H1 (cell line): ENCODE data around the gene LRRC8D. TPM values are rescaled to one million over a fixed set of nuclear protein-coding genes. Genes with fewer than 3 reads are reported as not detected.
A peak's percentile ranks its signal among the peaks of the same experiment; 100 is the strongest.

Experiments
- CTCF ChIA-PET: fragments of 300-600 bp; sonication (Branson Sonifier 250); formaldehyde crosslinking; loops from one replicate; lab custom pipeline; 2021; ENCODE audit not compliant: partially characterized antibody; lab: Charles Lee
- POLR2A ChIA-PET: fragments of 300-600 bp; sonication (Branson Sonifier 250); formaldehyde crosslinking; loops from one replicate; lab custom pipeline; 2021; ENCODE audit warnings: inconsistent platforms; ENCODE audit not compliant: partially characterized antibody; lab: Charles Lee
- DNase-seq, 2 experiments: peaks; one replicate each; pipeline versions ENCODE4 v3.0.0 to v3.0.0-alpha.2; 2010 to 2022; ENCODE audit warnings: low spot score in 2 of 2, low read depth in 1 of 2, mixed read lengths in 1 of 2
- FAIRE-seq: peaks from 2 replicates; lab custom pipeline; 2011; peaks lifted over from hg19 to GRCh38; lab: Jason Lieb, UNC
- H2AFZ ChIP-seq: 2 replicates; pipeline ENCODE4 v1.8.1; 2012; ENCODE audit warnings: low read length, inconsistent platforms
- H2AK5ac ChIP-seq: 2 replicates; pipeline ENCODE4 v1.6.1; 2013; ENCODE audit warnings: low read depth, low read length
- H2BK120ac ChIP-seq: replicated peaks from 2 replicates; pipeline ENCODE3; 2013; ENCODE audit warnings: low read depth, low read length, inconsistent platforms
- H2BK12ac ChIP-seq: 2 replicates; pipeline ENCODE4 v1.6.1; 2013; ENCODE audit warnings: low read depth, low read length
- H2BK15ac ChIP-seq: 2 replicates; pipeline ENCODE4 v1.6.1; 2013; ENCODE audit warnings: low read length
- H2BK20ac ChIP-seq: 2 replicates; pipeline ENCODE4 v1.6.1; 2013; ENCODE audit warnings: low read length
- H2BK5ac ChIP-seq: 2 replicates; pipeline ENCODE4 v1.6.1; 2013; ENCODE audit warnings: low read depth, low read length
- H3K14ac ChIP-seq: 2 replicates; pipeline ENCODE4 v1.6.1; 2013; ENCODE audit warnings: inconsistent platforms; ENCODE audit not compliant: insufficient read length
- H3K18ac ChIP-seq: 2 replicates; pipeline ENCODE4 v1.6.1; 2013; ENCODE audit warnings: low read length; ENCODE audit errors: extremely low read depth
- H3K23ac ChIP-seq: 2 replicates; pipeline ENCODE4 v1.6.1; 2013; ENCODE audit warnings: inconsistent platforms; ENCODE audit not compliant: insufficient read length
- H3K23me2 ChIP-seq: 2 replicates; pipeline ENCODE4 v1.6.1; 2013; ENCODE audit warnings: low read depth, low read length
- H3K27ac ChIP-seq: 2 replicates; pipeline ENCODE4 v1.6.1; 2011; ENCODE audit warnings: low read depth, low read length, inconsistent platforms
- H3K27me3 ChIP-seq, 4 experiments: replicated peaks in 1 of 4; 1 replicate in 1 of 4; 2 replicates in 3 of 4; pipeline versions ENCODE4 v1.6.1 to v1.8.1; 2011 to 2013; ENCODE audit warnings: low read length in 3 of 4, mild to moderate bottlenecking in 3 of 4, inconsistent platforms in 2 of 4, mixed read lengths in 2 of 4, moderate library complexity in 1 of 4; ENCODE audit not compliant: control insufficient read depth in 3 of 4, insufficient read depth in 3 of 4; ENCODE audit errors: extremely low read depth in 1 of 4
- H3K36me3 ChIP-seq, 4 experiments: 2 replicates each; pipeline versions ENCODE4 v1.6.1 to v1.8.1; 2011 to 2013; ENCODE audit warnings: mild to moderate bottlenecking in 4 of 4, low read length in 3 of 4, moderate library complexity in 2 of 4, control low read depth in 1 of 4, inconsistent platforms in 1 of 4; ENCODE audit not compliant: insufficient read depth in 4 of 4, control insufficient read depth in 2 of 4
- H3K4ac ChIP-seq: replicated peaks from 2 replicates; pipeline ENCODE3; 2013; ENCODE audit warnings: low read length, low read depth, mixed read lengths, inconsistent platforms; ENCODE audit not compliant: insufficient read length
- H3K4me1 ChIP-seq, 4 experiments: replicated peaks in 1 of 4; 1 replicate in 1 of 4; 2 replicates in 3 of 4; pipeline versions ENCODE4 v1.6.1 to v1.8.1; 2011 to 2013; ENCODE audit warnings: low read length in 3 of 4, inconsistent platforms in 2 of 4, mixed read lengths in 1 of 4; ENCODE audit not compliant: insufficient read depth in 4 of 4, control insufficient read depth in 3 of 4
- H3K4me2 ChIP-seq, 2 experiments: 2 replicates each; pipeline versions ENCODE4 v1.6.1 to v1.8.1; 2011 to 2013; ENCODE audit warnings: low read depth in 2 of 2, low read length in 2 of 2, control low read depth in 1 of 2, inconsistent platforms in 1 of 2, mild to moderate bottlenecking in 1 of 2; ENCODE audit not compliant: insufficient read depth in 1 of 2
- H3K4me3 ChIP-seq, 4 experiments: fragments of 200-600, 300-600 bp in 1 of 4; sonication (generic), shearing (Covaris generic), sonication (Bioruptor Twin) in 1 of 4; 2 replicates each; pipeline versions ENCODE4 v1.5.1 to v1.8.1; 2011 to 2016; ENCODE audit warnings: low read length in 4 of 4, low read depth in 3 of 4, control low read depth in 2 of 4, inconsistent platforms in 2 of 4, mild to moderate bottlenecking in 2 of 4, mixed read lengths in 1 of 4, moderate library complexity in 1 of 4; ENCODE audit not compliant: insufficient read depth in 2 of 4; ENCODE audit errors: extremely low read depth in 1 of 4
- H3K56ac ChIP-seq: replicated peaks from 2 replicates; pipeline ENCODE3; 2013; ENCODE audit warnings: low read depth, mild to moderate bottlenecking, mixed read lengths, low read length, inconsistent platforms; ENCODE audit not compliant: insufficient read length
- H3K79me1 ChIP-seq: 2 replicates; pipeline ENCODE4 v1.6.1; 2013; ENCODE audit warnings: low read depth, low read length, control low read depth
- H3K79me2 ChIP-seq, 2 experiments: 2 replicates each; pipeline versions ENCODE4 v1.6.1 to v1.8.1; 2012 to 2013; ENCODE audit warnings: low read length in 2 of 2, mild to moderate bottlenecking in 2 of 2, inconsistent platforms in 1 of 2; ENCODE audit not compliant: insufficient read depth in 2 of 2, control insufficient read depth in 1 of 2
- H3K9ac ChIP-seq, 4 experiments: replicated peaks in 1 of 4; 1 replicate in 1 of 4; 2 replicates in 3 of 4; pipeline versions ENCODE4 v1.6.1 to v1.8.1; 2011 to 2013; ENCODE audit warnings: low read depth in 3 of 4, low read length in 3 of 4, control low read depth in 2 of 4, mild to moderate bottlenecking in 2 of 4, moderate library complexity in 2 of 4, inconsistent platforms in 1 of 4; ENCODE audit errors: extremely low read depth in 1 of 4
- H3K9me3 ChIP-seq, 2 experiments: 2 replicates each; pipeline versions ENCODE4 v1.6.1 to v1.8.1; 2012 to 2013; ENCODE audit warnings: mild to moderate bottlenecking in 2 of 2, moderate library complexity in 2 of 2, control low read depth in 1 of 2, inconsistent platforms in 1 of 2, low read depth in 1 of 2, low read length in 1 of 2, mixed read lengths in 1 of 2; ENCODE audit not compliant: insufficient read depth in 2 of 2
- H4K20me1 ChIP-seq, 2 experiments: replicated peaks in 1 of 2; 2 replicates each; pipeline versions ENCODE3 to v1.8.1; 2011 to 2013; ENCODE audit warnings: inconsistent platforms in 2 of 2, low read length in 2 of 2, mild to moderate bottlenecking in 1 of 2; ENCODE audit not compliant: insufficient read depth in 2 of 2, control insufficient read depth in 1 of 2
- H4K5ac ChIP-seq: 2 replicates; pipeline ENCODE4 v1.6.1; 2013; ENCODE audit warnings: low read length, low read depth, mixed read lengths, inconsistent platforms; ENCODE audit not compliant: insufficient read length
- H4K8ac ChIP-seq: 2 replicates; pipeline ENCODE4 v1.8.0; 2013; ENCODE audit warnings: mild to moderate bottlenecking, moderate library complexity, low read length, inconsistent platforms; ENCODE audit not compliant: insufficient read depth; ENCODE audit errors: extremely low read depth
- H4K91ac ChIP-seq: replicated peaks from 2 replicates; pipeline ENCODE3; 2013; ENCODE audit warnings: low read length, mixed read lengths, inconsistent platforms; ENCODE audit not compliant: insufficient read length
- CHD2 ChIP-seq: IDR thresholded peaks from 2 replicates; pipeline ENCODE4 v1.6.1; 2012; ENCODE audit warnings: low read length, improper control_type of control experiment
- FOSL1 ChIP-seq: IDR thresholded peaks from 2 replicates; pipeline ENCODE4 v1.6.1; 2011; ENCODE audit warnings: mild to moderate bottlenecking, low read depth, low read length, moderate library complexity; ENCODE audit not compliant: insufficient read depth
- JUND ChIP-seq: IDR thresholded peaks from 2 replicates; pipeline ENCODE4 v1.6.1; 2011; ENCODE audit warnings: mild to moderate bottlenecking, improper control_type of control experiment, low read length
- KDM4A ChIP-seq: IDR thresholded peaks from one replicate; pipeline ENCODE4 v1.7.1; 2012; ENCODE audit warnings: low read depth, mild to moderate bottlenecking, moderate library complexity, low read length, inconsistent platforms; ENCODE audit not compliant: severe bottlenecking
- MAFK ChIP-seq: IDR thresholded peaks from 2 replicates; pipeline ENCODE4 v1.6.1; 2012; ENCODE audit warnings: low read depth, mild to moderate bottlenecking, improper control_type of control experiment, low read length
- NANOG ChIP-seq: IDR thresholded peaks from 2 replicates; pipeline ENCODE4 v1.6.1; 2011; ENCODE audit warnings: low read length, low read depth, mild to moderate bottlenecking, inconsistent platforms; ENCODE audit not compliant: insufficient read depth, poor library complexity, severe bottlenecking
- RBBP5 ChIP-seq: IDR thresholded peaks from 2 replicates; pipeline ENCODE4 v1.7.1; 2012; ENCODE audit warnings: low read depth, mild to moderate bottlenecking, inconsistent platforms, low read length, moderate library complexity, borderline replicate concordance
- SIN3A ChIP-seq, 2 experiments: IDR thresholded peaks in 1 of 2; conservative IDR thresholded peaks in 1 of 2; 2 replicates each; pipeline ENCODE4 v1.6.1; 2011 to 2012; ENCODE audit warnings: low read length in 2 of 2, improper control_type of control experiment in 1 of 2, low read depth in 1 of 2, mild to moderate bottlenecking in 1 of 2
- SIRT6 ChIP-seq: IDR thresholded peaks from one replicate; pipeline ENCODE4 v1.7.1; 2012; ENCODE audit warnings: low read length, inconsistent platforms
- SP1 ChIP-seq: IDR thresholded peaks from 2 replicates; pipeline ENCODE4 v1.6.1; 2011; ENCODE audit warnings: low read depth, low read length
- YY1 ChIP-seq: IDR thresholded peaks from 2 replicates; pipeline ENCODE4 v1.6.1; 2011; ENCODE audit warnings: low read depth, mild to moderate bottlenecking, low read length
- WGBS, 2 experiments: shearing (Covaris generic) in 1 of 2; methylation state at CpG; one replicate each; pipeline versions ENCODE4 v1.1.6 to v1.1.7; 2013 to 2015; ENCODE audit warnings: low lambda C conversion rate in 2 of 2, mixed read lengths in 2 of 2, inconsistent platforms in 1 of 2, low coverage in 1 of 2, missing lambda C conversion rate in 1 of 2; ENCODE audit not compliant: insufficient replicate concordance in 2 of 2, insufficient coverage in 1 of 2, insufficient read length in 1 of 2; ENCODE audit errors: extremely low coverage in 1 of 2, missing lambda C conversion rate in 1 of 2; 5-methylcytosine and 5-hydroxymethylcytosine counted together
- polyA plus RNA-seq, 7 experiments: library from polyadenylated mRNA; depleted of rRNA in 3 of 7; stranded (reverse) in 5 of 7; unstranded in 2 of 7; fragments of >200 nt in 5 of 7; fragments of 200-250 nt in 2 of 7; gene quantifications; 1 replicate in 5 of 7; 2 replicates in 1 of 7; 4 replicates in 1 of 7; pipeline versions ENCODE4 v1.2.1 to v1.2.3, GENCODE V29; 2011 to 2013; ENCODE audit warnings: missing spikeins in 2 of 7, mixed read lengths in 2 of 7
- total RNA-seq: library from RNA; stranded (reverse); fragmentation: NEBNext Ultra II Directional; extraction: Animal tissue kit (Norgen Biotek cat#: 25700); gene quantifications from 2 replicates; pipeline ENCODE4 v1.2.1, GENCODE V29; 2021
- TF ChIP-seq, protein P1 (sequence below): IDR thresholded peaks from 2 replicates; pipeline ENCODE4 v1.6.1; 2012; ENCODE audit warnings: inconsistent platforms
- TF ChIP-seq, protein P2 (sequence below): IDR thresholded peaks from 2 replicates; pipeline ENCODE4 v1.6.1; 2011; ENCODE audit warnings: low read depth, mild to moderate bottlenecking, low read length; ENCODE audit not compliant: insufficient read depth

LRRC8D gene
- total and polyA plus RNA-seq, 2 of the 8 experiments (the other 6 are each of a cell fraction or from before 2014, with no cell fraction given) = 42.0 to 58.5 TPM

DNA sequence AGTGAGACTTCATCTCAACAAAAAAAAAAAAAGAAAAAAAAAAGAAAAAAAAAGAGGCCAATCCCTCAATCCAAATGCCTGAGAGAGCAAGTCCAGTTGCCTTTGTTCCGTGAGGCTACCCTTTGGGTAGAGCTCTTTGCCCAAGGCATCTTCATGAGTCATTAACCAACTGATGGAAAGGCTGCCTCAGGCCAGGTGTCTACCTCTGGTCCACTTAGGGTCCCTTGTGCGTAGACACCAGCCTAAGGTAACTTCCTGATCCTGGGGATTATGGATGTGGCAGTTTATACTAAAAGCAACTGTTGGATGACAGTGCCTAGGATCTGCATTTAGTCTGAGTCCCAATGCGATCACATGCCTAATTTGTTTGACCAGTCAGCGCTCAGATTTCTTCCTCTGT, 153.4 kb downstream of the LRRC8D start:
- Histone ChIP-seq H3K79me2 (no peaks in the 10 kb centered on the region), H4K5ac (no peak overlapping the region), H3K9ac (no peak overlapping the region), H2BK5ac (no peak overlapping the region), H3K4me3 (no peak overlapping the region), H3K4me2 (no peak overlapping the region), H2BK12ac (no peak overlapping the region), H3K9me3 (no peaks in the 10 kb centered on the region), H3K4me1 (peaks cover 0 to 1% (median 0%) of the 10 kb centered on the region in 4 experiments; a peak in 1 of 7 replicates), H3K18ac (no peak overlapping the region), H3K23ac (no peak overlapping the region), H3K14ac (no peak overlapping the region), H2BK15ac (no peak overlapping the region), H3K27ac (no peak overlapping the region), H3K23me2 (no peaks in the 10 kb centered on the region), H4K20me1 (no peaks in the 10 kb centered on the region), H2BK120ac (no peak overlapping the region), H3K4ac (no peak overlapping the region), H3K56ac (no peak overlapping the region), H3K79me1 (no peaks in the 10 kb centered on the region), H2BK20ac (no peak overlapping the region), H3K36me3 (no peaks in the 10 kb centered on the region), H4K91ac (no peak overlapping the region), H3K27me3 (no peaks in the 10 kb centered on the region), H4K8ac (no peak overlapping the region), H2AFZ (0 out of 2 replicates have a peak overlapping the region, but pooled peaks have one; percentile 21), H2AK5ac (no peak overlapping the region)
- ChIA-PET POLR2A (no interaction called here), CTCF (interaction anchor here (1.1 to 1.4 kb wide), 3 partner anchors 12 to 170 kb away, joined by 4 read pairs; no protein-coding TSS in a partner anchor)
- FAIRE-seq (no peak), DNase-seq (no peak)
- WGBS, 2 experiments = 98% methylated on average over 4 of the region's 4 CpGs; no CpG with 5 or more reads in 1 of the 2 experiments
- TF ChIP-seq YY1 (no peak), MAFK (no peak), NANOG (no peak), FOSL1 (no peak), JUND (no peak), CHD2 (no peak), SIN3A (conservative IDR thresholded peaks at IDR 0.05 in 1 of 2, IDR thresholded peaks at IDR 0.05 in 1 of 2; ENCODE audit: low read depth in 1 of 2, low read length in 2 of 2) (no peak), SIRT6 (no peak), RBBP5 (no peak), KDM4A (no peak), SP1 (no peak)
- TF ChIP-seq, protein P1, sequence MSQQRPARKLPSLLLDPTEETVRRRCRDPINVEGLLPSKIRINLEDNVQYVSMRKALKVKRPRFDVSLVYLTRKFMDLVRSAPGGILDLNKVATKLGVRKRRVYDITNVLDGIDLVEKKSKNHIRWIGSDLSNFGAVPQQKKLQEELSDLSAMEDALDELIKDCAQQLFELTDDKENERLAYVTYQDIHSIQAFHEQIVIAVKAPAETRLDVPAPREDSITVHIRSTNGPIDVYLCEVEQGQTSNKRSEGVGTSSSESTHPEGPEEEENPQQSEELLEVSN = no peak
- TF ChIP-seq, protein P2, sequence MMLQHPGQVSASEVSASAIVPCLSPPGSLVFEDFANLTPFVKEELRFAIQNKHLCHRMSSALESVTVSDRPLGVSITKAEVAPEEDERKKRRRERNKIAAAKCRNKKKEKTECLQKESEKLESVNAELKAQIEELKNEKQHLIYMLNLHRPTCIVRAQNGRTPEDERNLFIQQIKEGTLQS = no peak
